Peyer's patch (tissue), 4 donors: Measurements from ENCODE around the gene FBXO24. TPM values are rescaled to one million over a fixed set of nuclear protein-coding genes. Genes with fewer than 3 reads are reported as not detected.
"Not testable (repeated sequence)": the region's sequence is repeated elsewhere in the genome, so short reads cannot be mapped to it uniquely, and the experiment has no call there.

Source experiments
- DNase-seq, 3 donors: peaks; one replicate each; pipeline ENCODE4 v3.0.0-alpha.2; 2017 to 2019
- H3K27ac ChIP-seq, 4 donors: fragments of 200-600 bp; sonication (generic); one replicate each; pipeline ENCODE4 v1.5.1; 2016 to 2019
- H3K27me3 ChIP-seq, 2 donors: fragments of 200-600 bp; sonication (generic); one replicate each; pipeline ENCODE4 v1.5.1; 2019
- H3K36me3 ChIP-seq, 3 donors: fragments of 200-600 bp; sonication (generic); one replicate each; pipeline ENCODE4 v1.5.1; 2016 to 2019
- H3K4me1 ChIP-seq, 4 donors: fragments of 200-600 bp; sonication (generic); one replicate each; pipeline ENCODE4 v1.5.1; 2016 to 2019
- H3K4me3 ChIP-seq, 4 donors: fragments of 200-600 bp; sonication (generic); 1 replicate in 3 of 4; 2 replicates in 1 of 4; pipeline ENCODE4 v1.5.1; 2016 to 2019; ENCODE audit warnings: mild to moderate bottlenecking in 1 of 4
- H3K9me3 ChIP-seq, 4 donors: fragments of 200-600 bp; sonication (generic); one replicate each; pipeline ENCODE4 v1.5.1; 2016 to 2019; ENCODE audit warnings: mild to moderate bottlenecking in 1 of 4
- CTCF ChIP-seq, 6 experiments: fragments of 450-650 bp in 4 of 6; fragments of 200-600 bp in 2 of 6; sonication (generic) in 1 of 6; IDR thresholded peaks; one replicate each; pipeline ENCODE4 v1.5.1; 2017 to 2019; ENCODE audit warnings: antibody characterized with exemption in 6 of 6, mild to moderate bottlenecking in 3 of 6, moderate library complexity in 1 of 6
- POLR2A ChIP-seq, 2 donors: fragments of 450-650 bp; IDR thresholded peaks; one replicate each; pipeline ENCODE4 v1.5.1; 2017; ENCODE audit warnings: antibody characterized with exemption in 2 of 2, mild to moderate bottlenecking in 2 of 2, moderate library complexity in 2 of 2
- total RNA-seq, 4 donors: library from RNA; depleted of rRNA; stranded (reverse); fragments of >200 nt; gene quantifications; one replicate each; pipeline ENCODE4 v1.1.0, GENCODE V29; 2016

FBXO24 gene
- total RNA-seq, 4 donors from 2014 or later, result 1.1 to 2.8 TPM; not detected in 2

- H3K9me3 ChIP-seq, result no peaks in the 10 kb centered on the region
- H3K27me3 ChIP-seq, result no peaks in the 10 kb centered on the region
- H3K4me1 ChIP-seq, result peaks cover 0 to 12% (median under 1%) of the 10 kb centered on the region in 4 donors
- TF ChIP-seq POLR2A (IDR thresholded peaks at IDR 0.05) (no peak), CTCF (IDR thresholded peaks at IDR 0.05) (no peak)
- peaks cover 0 to 34% (median 0%) of the 10 kb centered on the region in 3 donors for H3K36me3 ChIP-seq
- H3K4me3 ChIP-seq, result no peak overlapping the region
- no peak for DNase-seq
- no peak overlapping the region for H3K27ac ChIP-seq
Observed at GRCh38 chr7:100562195-100563099, 23.7 kb upstream of the FBXO24 start.

GRCh38 chr7:100563100-100563564 lies 23.0 kb upstream of the FBXO24 start:
- no peak overlapping the region for H3K27ac ChIP-seq
- no peaks in the 10 kb centered on the region for H3K9me3 ChIP-seq
- peaks cover 0 to 19% (median 3%) of the 10 kb centered on the region in 4 donors for H3K4me1 ChIP-seq
- no peak for TF ChIP-seq CTCF (IDR thresholded peaks at IDR 0.05)
- no peak overlapping the region for H3K4me3 ChIP-seq
- H3K27me3 ChIP-seq, result no peaks in the 10 kb centered on the region
- DNase-seq, result no peak
- peaks cover 0 to 29% (median 0%) of the 10 kb centered on the region in 3 donors for H3K36me3 ChIP-seq

DNA sequence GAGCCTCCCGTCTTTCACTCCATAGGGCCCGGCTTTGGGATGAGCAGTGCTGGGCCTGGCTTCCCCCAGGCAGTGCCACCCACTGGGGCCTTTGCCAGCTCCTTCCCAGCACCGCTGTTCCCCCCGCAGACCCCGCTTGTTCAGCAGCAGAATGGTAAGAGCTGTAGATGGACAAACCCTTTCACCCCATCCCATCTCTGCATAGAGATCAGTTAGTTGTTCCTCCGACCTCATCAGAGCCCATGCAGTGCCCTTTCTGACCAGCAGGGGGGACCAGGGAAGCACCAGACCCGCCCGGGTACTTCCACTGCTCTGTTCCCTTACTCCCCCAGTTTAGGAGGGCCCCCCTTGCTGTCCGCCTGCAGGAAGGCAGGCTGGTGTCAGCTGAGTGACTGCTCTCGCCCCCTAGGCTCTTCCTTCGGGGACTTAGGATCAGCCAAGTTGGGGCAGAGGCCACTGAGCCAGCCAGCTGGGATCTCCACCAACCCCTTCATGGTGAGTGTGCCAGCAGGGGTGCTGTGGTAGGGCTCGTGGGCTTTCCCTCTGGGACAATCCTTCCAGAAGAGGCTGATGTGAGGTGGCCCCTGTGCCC lies 22.2 kb upstream of the FBXO24 start:
- Histone ChIP-seq H3K4me1 (peaks cover 0 to 27% (median 6%) of the 10 kb centered on the region in 4 donors), H3K4me3 (no peak overlapping the region), H3K27ac (no peak overlapping the region), H3K27me3 (no peaks in the 10 kb centered on the region), H3K9me3 (no peaks in the 10 kb centered on the region), H3K36me3 (peaks cover 0 to 28% (median 0%) of the 10 kb centered on the region in 3 donors)
- DNase-seq, result peak; percentile 84 to 95 (median 90)
- TF ChIP-seq CTCF (IDR thresholded peaks at IDR 0.05), result peak; percentile 91 to 98 (median 94)
- TF ChIP-seq POLR2A (IDR thresholded peaks at IDR 0.05), result no peak

GRCh38 chr7:100564405-100564804 lies 21.7 kb upstream of the FBXO24 start:
- H3K27me3 ChIP-seq, H3K9me3 ChIP-seq, H3K27ac ChIP-seq, DNase-seq, H3K4me3 ChIP-seq: not testable (repeated sequence)
- peaks cover 0 to 32% (median 9%) of the 10 kb centered on the region in 4 donors for H3K4me1 ChIP-seq
- H3K36me3 ChIP-seq, result peaks cover 0 to 28% (median 0%) of the 10 kb centered on the region in 3 donors

DNA sequence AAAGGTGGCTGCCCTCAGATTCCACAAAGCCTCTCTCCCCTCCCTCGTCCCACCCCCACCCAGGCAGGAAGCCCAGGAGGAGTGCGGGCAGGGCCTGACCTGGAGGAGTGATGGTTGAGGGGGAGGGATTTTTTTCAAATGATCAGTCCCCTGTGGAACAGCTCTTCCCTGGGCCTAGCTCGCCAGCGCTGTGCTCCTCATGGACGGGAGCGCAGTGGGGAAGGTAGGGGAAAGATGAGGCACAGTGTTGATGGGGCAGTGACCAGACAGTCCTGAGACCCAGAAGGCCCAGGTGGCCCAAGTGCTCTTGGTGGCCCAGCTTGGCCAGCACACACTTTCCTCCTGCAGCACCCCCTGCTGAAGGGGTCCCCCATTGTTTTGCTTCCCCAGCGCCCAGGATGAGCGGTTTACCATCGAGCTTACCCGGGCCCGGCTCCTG lies 21.0 kb upstream of the FBXO24 start:
- no peak for DNase-seq
- H3K9me3 ChIP-seq, result no peaks in the 10 kb centered on the region
- no peak overlapping the region for H3K27ac ChIP-seq
- H3K27me3 ChIP-seq, result no peaks in the 10 kb centered on the region
- H3K36me3 ChIP-seq, result peaks cover 0 to 28% (median 0%) of the 10 kb centered on the region in 3 donors
- peaks cover 0 to 40% (median 13%) of the 10 kb centered on the region in 4 donors for H3K4me1 ChIP-seq
- TF ChIP-seq POLR2A (IDR thresholded peaks at IDR 0.05) (no peak), CTCF (IDR thresholded peaks at IDR 0.05) (no peak)
- H3K4me3 ChIP-seq, result no peak overlapping the region
